ENCODE data around the gene SLC35E1. TPM values are rescaled to one million over a fixed set of nuclear protein-coding genes. Genes with fewer than 3 reads are reported as not detected.
"Not testable (repeated sequence)": the region's sequence is repeated elsewhere in the genome, so short reads cannot be mapped to it uniquely, and the experiment has no call there.

Gene SLC35E1
- total RNA-seq, 1 donor from 2014 or later: 33.2 TPM

- intact Hi-C loops (cut with DNase I): no loop called here
- DNase-seq (ENCODE audit: low spot score) (no peak), ATAC-seq (no peak)
Observed at GRCh38 chr19:16514383-16515019, 57.7 kb downstream of the SLC35E1 start.

- intact Hi-C loops (cut with DNase I): not testable (repeated sequence)
Observed at GRCh38 chr19:16512611-16513010, 59.6 kb downstream of the SLC35E1 start.

GRCh38 chr19:16509141-16510061 is 62.8 kb downstream of the SLC35E1 start:
- intact Hi-C loops (cut with DNase I): no loop called here
- ATAC-seq (peak; percentile 95), DNase-seq (ENCODE audit: low spot score) (peak; percentile 77)

More at GRCh38 chr19:16512611-16513010, 59.6 kb downstream of the SLC35E1 start:
- DNase-seq (ENCODE audit: low spot score); ATAC-seq: not testable (repeated sequence)

GRCh38 chr19:16508546-16508945 is 63.7 kb downstream of the SLC35E1 start:
- ATAC-seq (no peak), DNase-seq (ENCODE audit: low spot score) (no peak)
- intact Hi-C loops (cut with DNase I): no loop called here

GRCh38 chr19:16506961-16507360 is 65.3 kb downstream of the SLC35E1 start:
- no peak for DNase-seq (ENCODE audit: low spot score)
- intact Hi-C loops (cut with DNase I): no loop called here
- ATAC-seq: no peak

- ATAC-seq; intact Hi-C loops (cut with DNase I): not testable (repeated sequence)
Observed at GRCh38 chr19:16506161-16506560, 66.1 kb downstream of the SLC35E1 start.

GRCh38 chr19:16504271-16504670 is 67.9 kb downstream of the SLC35E1 start:
- DNase-seq (ENCODE audit: low spot score) (no peak), ATAC-seq (no peak)
- intact Hi-C loops (cut with DNase I): no loop called here

More at GRCh38 chr19:16506161-16506560, 66.1 kb downstream of the SLC35E1 start:
- not testable (repeated sequence) for DNase-seq (ENCODE audit: low spot score)

Other genes starting within 250 kb of the SLC35E1 start
- gene KLF2, start 247.6 kb downstream of the SLC35E1 start, total RNA-seq: 105 TPM
- 50.6 TPM for gene EPS15L1, start 100.4 kb downstream of the SLC35E1 start, total RNA-seq
- not detected for gene CALR3, start 76.2 kb downstream of the SLC35E1 start, total RNA-seq
- 11.2 TPM for gene C19orf44, start 76.0 kb downstream of the SLC35E1 start, total RNA-seq
- 36.9 TPM for gene CHERP, start 30.0 kb downstream of the SLC35E1 start, total RNA-seq
- 11.4 TPM for gene MED26, start 55.8 kb upstream of the SLC35E1 start, total RNA-seq
- gene SMIM7, start 87.7 kb upstream of the SLC35E1 start, total RNA-seq: 71.9 TPM
- gene TMEM38A, start 88.7 kb upstream of the SLC35E1 start, total RNA-seq: 3.5 TPM
- 0.22 TPM for gene NWD1, start 147.4 kb upstream of the SLC35E1 start, total RNA-seq

Data from sciatic nerve (tissue), 2 donors.